ENCODE measurements around the gene INPP4B. TPM values are rescaled to one million over a fixed set of nuclear protein-coding genes. Genes with fewer than 3 reads are reported as not detected.

Gene INPP4B
- total and polyA plus RNA-seq, 3 donors from 2014 or later = 23.2 to 64.5 (median 55.2) TPM

DNA sequence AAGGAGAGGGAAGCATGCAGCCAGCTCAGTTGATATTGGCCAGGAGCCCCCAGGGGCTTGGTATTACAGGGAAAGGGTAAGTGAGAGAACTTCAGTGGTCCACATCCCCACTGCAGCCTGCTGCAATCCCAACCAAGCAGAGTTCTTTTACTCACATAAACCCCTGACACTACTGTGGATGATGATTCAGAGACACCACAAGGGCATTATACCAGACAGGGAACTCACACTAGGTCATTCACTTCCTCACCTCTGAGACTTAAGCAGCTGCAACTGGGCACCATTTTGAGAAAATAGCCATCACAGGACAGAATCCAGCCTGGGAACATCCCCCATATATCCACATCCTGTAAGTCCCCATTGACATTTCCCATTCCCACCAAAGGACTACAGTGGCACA lies 248.0 kb downstream of the INPP4B start:
- Histone ChIP-seq H3K4me1 (no peaks in the 10 kb centered on the region), H3K27me3 (no peaks in the 10 kb centered on the region), H3K9me3 (no peaks in the 10 kb centered on the region), H3K36me3 (ENCODE audit: low read depth, missing control alignments) (no peaks in the 10 kb centered on the region), H3K27ac (no peak overlapping the region), H3K4me3 (no peak overlapping the region)
- intact Hi-C loops (cut with DNase I; ENCODE audit: low total_unique reads) = no loop called here
- DNase-seq = no peak
- no peak for TF ChIP-seq POLR2A (IDR thresholded peaks at IDR 0.05)

DNA sequence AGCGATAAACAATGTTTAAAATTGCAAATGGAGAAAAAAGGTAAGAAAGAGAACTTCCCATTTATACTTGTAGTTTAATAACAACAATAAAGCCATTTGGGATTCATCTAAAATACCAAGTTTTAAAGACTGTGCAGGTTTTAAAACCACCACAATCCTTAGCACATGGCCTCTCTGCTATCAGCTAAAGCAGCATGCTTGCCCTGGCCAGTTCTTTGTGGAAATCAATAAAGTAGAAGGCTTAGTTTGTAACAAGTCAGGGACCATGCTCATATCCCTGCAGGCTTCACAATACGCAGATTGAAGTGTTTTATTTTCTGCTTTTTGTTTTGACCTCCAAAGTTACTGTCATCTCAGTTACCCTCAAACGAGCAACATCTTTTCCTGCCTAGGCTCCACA lies 249.5 kb downstream of the INPP4B start:
- Histone ChIP-seq H3K4me1 (peaks cover under 1% of the 10 kb centered on the region), H3K27ac (no peak overlapping the region), H3K9me3 (no peaks in the 10 kb centered on the region), H3K4me3 (no peak overlapping the region), H3K27me3 (no peaks in the 10 kb centered on the region), H3K36me3 (ENCODE audit: low read depth, missing control alignments) (no peaks in the 10 kb centered on the region)
- WGBS, 2 donors = 77 to 82% methylated on average over 3 of the region's 3 CpGs
- intact Hi-C loops (cut with DNase I; ENCODE audit: low total_unique reads) = no loop called here
- TF ChIP-seq, protein P1, sequence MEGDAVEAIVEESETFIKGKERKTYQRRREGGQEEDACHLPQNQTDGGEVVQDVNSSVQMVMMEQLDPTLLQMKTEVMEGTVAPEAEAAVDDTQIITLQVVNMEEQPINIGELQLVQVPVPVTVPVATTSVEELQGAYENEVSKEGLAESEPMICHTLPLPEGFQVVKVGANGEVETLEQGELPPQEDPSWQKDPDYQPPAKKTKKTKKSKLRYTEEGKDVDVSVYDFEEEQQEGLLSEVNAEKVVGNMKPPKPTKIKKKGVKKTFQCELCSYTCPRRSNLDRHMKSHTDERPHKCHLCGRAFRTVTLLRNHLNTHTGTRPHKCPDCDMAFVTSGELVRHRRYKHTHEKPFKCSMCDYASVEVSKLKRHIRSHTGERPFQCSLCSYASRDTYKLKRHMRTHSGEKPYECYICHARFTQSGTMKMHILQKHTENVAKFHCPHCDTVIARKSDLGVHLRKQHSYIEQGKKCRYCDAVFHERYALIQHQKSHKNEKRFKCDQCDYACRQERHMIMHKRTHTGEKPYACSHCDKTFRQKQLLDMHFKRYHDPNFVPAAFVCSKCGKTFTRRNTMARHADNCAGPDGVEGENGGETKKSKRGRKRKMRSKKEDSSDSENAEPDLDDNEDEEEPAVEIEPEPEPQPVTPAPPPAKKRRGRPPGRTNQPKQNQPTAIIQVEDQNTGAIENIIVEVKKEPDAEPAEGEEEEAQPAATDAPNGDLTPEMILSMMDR (IDR thresholded peaks at IDR 0.05) = no peak
- no peak for TF ChIP-seq POLR2A (IDR thresholded peaks at IDR 0.05)
- DNase-seq = no peak

DNA sequence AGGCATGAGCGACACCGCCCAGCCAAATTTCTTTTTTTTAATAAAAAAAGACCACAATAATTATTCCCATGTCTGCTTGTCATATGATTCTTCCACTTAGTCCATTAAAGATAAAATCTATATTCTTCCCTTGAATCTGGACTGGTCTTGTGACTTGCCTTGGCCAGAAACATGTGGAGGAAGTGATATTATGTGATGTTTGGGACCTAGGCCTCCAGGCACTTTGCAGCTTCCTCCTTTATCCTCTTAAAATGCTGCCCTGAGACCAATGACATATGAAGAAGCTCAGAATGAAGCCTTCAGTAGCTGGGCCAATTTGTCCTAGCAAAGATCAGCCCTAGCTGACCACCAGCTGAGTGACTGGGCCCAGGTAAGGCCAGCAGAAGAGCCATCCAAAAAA lies 250.0 kb downstream of the INPP4B start:
- no peak for DNase-seq
- Histone ChIP-seq H3K4me3 (no peak overlapping the region), H3K27ac (no peak overlapping the region), H3K36me3 (ENCODE audit: low read depth, missing control alignments) (no peaks in the 10 kb centered on the region), H3K9me3 (no peaks in the 10 kb centered on the region), H3K27me3 (no peaks in the 10 kb centered on the region), H3K4me1 (peaks cover 5% of the 10 kb centered on the region)
- no peak for TF ChIP-seq POLR2A (IDR thresholded peaks at IDR 0.05)
- TF ChIP-seq, protein P1 (IDR thresholded peaks at IDR 0.05) = no peak
- intact Hi-C loops (cut with DNase I; ENCODE audit: low total_unique reads) = no loop called here
- 90 to 98% methylated on average over 2 of the region's 2 CpGs for WGBS, 2 donors

DNA sequence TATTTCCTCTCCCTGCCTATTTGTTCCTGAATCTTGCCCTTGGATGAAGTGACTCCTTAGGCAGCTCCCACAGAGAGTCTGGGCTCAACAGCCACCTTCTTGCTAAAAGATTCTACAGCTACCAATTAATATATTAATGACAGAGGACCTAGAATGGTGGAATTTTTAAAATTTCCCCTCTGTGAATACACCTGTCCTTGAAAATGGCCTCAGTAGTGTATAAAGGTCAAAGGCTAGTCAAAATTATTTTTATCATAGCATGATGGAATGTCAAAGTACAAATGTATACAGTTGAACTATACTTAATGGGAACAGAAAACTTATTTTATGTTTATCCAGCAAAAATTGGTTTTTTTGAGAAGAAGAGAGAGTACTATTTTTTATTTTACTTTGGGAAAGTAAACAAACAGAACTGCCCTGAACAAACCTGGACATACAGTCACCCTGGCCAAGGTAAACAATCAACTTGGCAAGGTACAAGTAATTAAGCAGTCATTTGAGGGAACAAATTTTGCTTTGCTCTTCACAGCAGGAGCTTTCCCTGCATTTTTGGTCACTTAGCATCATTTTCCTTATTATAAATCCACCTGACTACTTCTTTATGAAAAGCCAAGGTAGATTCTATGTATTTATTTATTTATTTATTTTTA lies 250.8 kb downstream of the INPP4B start:
- intact Hi-C loops (cut with DNase I; ENCODE audit: low total_unique reads) = no loop called here
- TF ChIP-seq, protein P1 (IDR thresholded peaks at IDR 0.05) = no peak
- no peak for TF ChIP-seq POLR2A (IDR thresholded peaks at IDR 0.05)
- H3K27me3 ChIP-seq = no peaks in the 10 kb centered on the region
- no peaks in the 10 kb centered on the region for H3K9me3 ChIP-seq
- DNase-seq = no peak
- no peak overlapping the region for H3K27ac ChIP-seq
- no peaks in the 10 kb centered on the region for H3K36me3 ChIP-seq (ENCODE audit: low read depth, missing control alignments)
- H3K4me1 ChIP-seq = peaks cover 5% of the 10 kb centered on the region
- H3K4me3 ChIP-seq = no peak overlapping the region

DNA sequence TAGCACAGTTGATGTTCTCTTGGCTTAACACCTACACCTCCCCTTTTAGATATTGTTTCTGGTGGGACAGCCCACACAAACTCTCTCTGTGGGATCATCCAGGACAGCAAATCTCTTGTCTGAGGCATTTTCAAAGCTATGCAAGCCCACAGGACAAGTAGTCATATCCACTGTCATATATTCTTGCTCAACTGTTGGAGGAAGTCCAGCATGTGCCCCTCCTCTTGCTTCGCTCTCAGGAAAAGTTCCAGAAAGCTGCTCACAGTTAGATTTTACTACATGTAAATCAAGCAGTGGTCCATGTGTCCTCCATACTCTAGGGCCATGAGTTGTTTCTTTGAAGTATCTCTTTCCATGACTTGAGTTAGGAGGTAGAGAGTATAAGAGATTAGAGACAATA lies 260.7 kb downstream of the INPP4B start:
- WGBS, 2 donors = 100% methylated on average over 1 of the region's 1 CpG
- Histone ChIP-seq H3K27ac (no peak overlapping the region), H3K4me3 (no peak overlapping the region), H3K9me3 (no peaks in the 10 kb centered on the region), H3K27me3 (no peaks in the 10 kb centered on the region), H3K36me3 (ENCODE audit: low read depth, missing control alignments) (no peaks in the 10 kb centered on the region), H3K4me1 (no peaks in the 10 kb centered on the region)
- DNase-seq = no peak
- no peak for TF ChIP-seq POLR2A (IDR thresholded peaks at IDR 0.05)
- TF ChIP-seq, protein P1 (IDR thresholded peaks at IDR 0.05) = no peak
- intact Hi-C loops (cut with DNase I; ENCODE audit: low total_unique reads) = no loop called here

Data from testis (tissue), 3 donors.